ENCODE measurements around the gene ASS1.
"Not testable (repeated sequence)": the region's sequence is repeated elsewhere in the genome, so short reads cannot be mapped to it uniquely, and the experiment has no call there.

Gene ASS1

GRCh38 chr9:130444565-130445221, at the start of gene ASS1:
ASS1 (plus strand) TSS chr9:130444961; CDS start chr9:130452229, 7,268 bp downstream.
- peak; percentile 89 for DNase-seq (ENCODE audit: low spot score)

- no peak for DNase-seq (ENCODE audit: low spot score)
These were observed 48.8 kb upstream of the ASS1 start for GRCh38 chr9:130395810-130396435.

- DNase-seq (ENCODE audit: low spot score) = no peak
These were observed 48.2 kb upstream of the ASS1 start for GRCh38 chr9:130396581-130396980.

- no peak for DNase-seq (ENCODE audit: low spot score)
These were observed 46.1 kb upstream of the ASS1 start for GRCh38 chr9:130398487-130399240.

- DNase-seq (ENCODE audit: low spot score) = no peak
These were observed 45.0 kb upstream of the ASS1 start for GRCh38 chr9:130399768-130400167.

GRCh38 chr9:130400870-130401269, 43.9 kb upstream of the ASS1 start:
- DNase-seq (ENCODE audit: low spot score) = no peak

GRCh38 chr9:130401742-130402141, 43.0 kb upstream of the ASS1 start:
- DNase-seq (ENCODE audit: low spot score) = not testable (repeated sequence)

GRCh38 chr9:130402243-130402642, 42.5 kb upstream of the ASS1 start:
- no peak for DNase-seq (ENCODE audit: low spot score)

GRCh38 chr9:130402645-130403440, 41.9 kb upstream of the ASS1 start:
- DNase-seq (ENCODE audit: low spot score) = no peak

GRCh38 chr9:130405657-130406257, 39.0 kb upstream of the ASS1 start:
- no peak for DNase-seq (ENCODE audit: low spot score)

GRCh38 chr9:130406278-130406895, 38.4 kb upstream of the ASS1 start:
- DNase-seq (ENCODE audit: low spot score) = no peak

GRCh38 chr9:130407916-130408663, 36.7 kb upstream of the ASS1 start:
- DNase-seq (ENCODE audit: low spot score) = no peak

- no peak for DNase-seq (ENCODE audit: low spot score)
These were observed 36.1 kb upstream of the ASS1 start for GRCh38 chr9:130408669-130409068.

GRCh38 chr9:130409246-130409645, 35.5 kb upstream of the ASS1 start:
- no peak for DNase-seq (ENCODE audit: low spot score)

- no peak for DNase-seq (ENCODE audit: low spot score)
These were observed 34.3 kb upstream of the ASS1 start for GRCh38 chr9:130410443-130410842.

GRCh38 chr9:130411566-130411915, 33.2 kb upstream of the ASS1 start:
- DNase-seq (ENCODE audit: low spot score) = no peak

GRCh38 chr9:130414081-130414731, 30.6 kb upstream of the ASS1 start:
- DNase-seq (ENCODE audit: low spot score) = no peak

GRCh38 chr9:130414910-130415746, 29.6 kb upstream of the ASS1 start:
- no peak for DNase-seq (ENCODE audit: low spot score)

GRCh38 chr9:130417602-130418001, 27.2 kb upstream of the ASS1 start:
- DNase-seq (ENCODE audit: low spot score) = no peak
